OCI-LY3 (cell line): ENCODE data around the gene KIF5C.

Experiments
- EZH2phosphoT487 ChIP-seq: fragments of 200-600 bp; shearing (Covaris generic); IDR thresholded peaks from 2 replicates; pipeline ENCODE4 v1.6.1; 2018; ENCODE audit warnings: antibody characterized with exemption, mixed run types, low read depth
- TF ChIP-seq, protein P1 (sequence below): fragments of 200-600, 300-600 bp; sonication (generic); IDR thresholded peaks from 2 replicates; pipeline ENCODE4 v1.5.1; 2014; ENCODE audit warnings: antibody characterized with exemption, low read length, low read depth

GRCh38 chr2:149000158-149000938, 125.3 kb downstream of the KIF5C start:
- TF ChIP-seq, protein P1, sequence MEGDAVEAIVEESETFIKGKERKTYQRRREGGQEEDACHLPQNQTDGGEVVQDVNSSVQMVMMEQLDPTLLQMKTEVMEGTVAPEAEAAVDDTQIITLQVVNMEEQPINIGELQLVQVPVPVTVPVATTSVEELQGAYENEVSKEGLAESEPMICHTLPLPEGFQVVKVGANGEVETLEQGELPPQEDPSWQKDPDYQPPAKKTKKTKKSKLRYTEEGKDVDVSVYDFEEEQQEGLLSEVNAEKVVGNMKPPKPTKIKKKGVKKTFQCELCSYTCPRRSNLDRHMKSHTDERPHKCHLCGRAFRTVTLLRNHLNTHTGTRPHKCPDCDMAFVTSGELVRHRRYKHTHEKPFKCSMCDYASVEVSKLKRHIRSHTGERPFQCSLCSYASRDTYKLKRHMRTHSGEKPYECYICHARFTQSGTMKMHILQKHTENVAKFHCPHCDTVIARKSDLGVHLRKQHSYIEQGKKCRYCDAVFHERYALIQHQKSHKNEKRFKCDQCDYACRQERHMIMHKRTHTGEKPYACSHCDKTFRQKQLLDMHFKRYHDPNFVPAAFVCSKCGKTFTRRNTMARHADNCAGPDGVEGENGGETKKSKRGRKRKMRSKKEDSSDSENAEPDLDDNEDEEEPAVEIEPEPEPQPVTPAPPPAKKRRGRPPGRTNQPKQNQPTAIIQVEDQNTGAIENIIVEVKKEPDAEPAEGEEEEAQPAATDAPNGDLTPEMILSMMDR: no peak
- no peak for TF ChIP-seq EZH2phosphoT487
